Loucy (cell line): ENCODE data around the gene CAMK2G.
A peak's percentile ranks its signal among the peaks of the same experiment; 100 is the strongest.
"Not testable (repeated sequence)": the region's sequence is repeated elsewhere in the genome, so short reads cannot be mapped to it uniquely, and the experiment has no call there.

ENCODE experiments used
- H2AFZ ChIP-seq: fragments of 200-600 bp; sonication (generic); 2 replicates; pipeline ENCODE4 v1.6.0; 2016; ENCODE audit warnings: antibody characterized with exemption, mild to moderate bottlenecking, low read length, moderate library complexity
- H3F3A ChIP-seq: fragments of 200-600 bp; 2 replicates; pipeline ENCODE4 v1.6.0; 2016; ENCODE audit warnings: antibody characterized with exemption, low read depth, mild to moderate bottlenecking
- H3K27me3 ChIP-seq: fragments of 200-600 bp; sonication (generic); 2 replicates; pipeline ENCODE4 v1.6.1; 2014; ENCODE audit warnings: low read length, mild to moderate bottlenecking; ENCODE audit not compliant: insufficient read depth, poor library complexity, severe bottlenecking
- H3K36me3 ChIP-seq: fragments of 200-600 bp; sonication (generic); 2 replicates; pipeline ENCODE4 v1.6.1; 2016; ENCODE audit warnings: low read length; ENCODE audit not compliant: insufficient read depth
- H3K4me1 ChIP-seq: fragments of 200-600 bp; sonication (generic); 2 replicates; pipeline ENCODE4 v1.5.1; 2014; ENCODE audit warnings: low read length, mild to moderate bottlenecking; ENCODE audit not compliant: insufficient read depth, poor library complexity, severe bottlenecking
- H3K4me2 ChIP-seq: fragments of 200-600 bp; sonication (generic); 2 replicates; pipeline ENCODE4 v1.6.0; 2014; ENCODE audit warnings: antibody characterized with exemption, low read length, low read depth, mild to moderate bottlenecking; ENCODE audit not compliant: poor library complexity, severe bottlenecking
- H3K4me3 ChIP-seq: fragments of 200-600 bp; sonication (generic); 2 replicates; pipeline ENCODE4 v1.5.1; 2014; ENCODE audit warnings: low read length, mild to moderate bottlenecking, mixed read lengths; ENCODE audit not compliant: poor library complexity, severe bottlenecking
- H3K79me2 ChIP-seq: fragments of 200-600 bp; sonication (generic); 2 replicates; pipeline ENCODE4 v1.6.1; 2014; ENCODE audit warnings: low read length; ENCODE audit not compliant: insufficient read depth
- H3K9ac ChIP-seq: fragments of 200-600 bp; sonication (generic); 2 replicates; pipeline ENCODE4 v1.6.0; 2014; ENCODE audit warnings: mild to moderate bottlenecking, low read depth, low read length, moderate library complexity; ENCODE audit not compliant: poor library complexity, severe bottlenecking
- H3K9me2 ChIP-seq: fragments of 200-600 bp; sonication (generic); replicated peaks from 2 replicates; pipeline ENCODE4 v1.6.1; 2016; ENCODE audit warnings: low read depth, low read length, mixed read lengths
- H3K9me3 ChIP-seq: fragments of 200-600 bp; sonication (generic); 2 replicates; pipeline ENCODE4 v1.6.1; 2014; ENCODE audit warnings: mild to moderate bottlenecking, antibody characterized with exemption, low read length, low read depth; ENCODE audit not compliant: insufficient read depth
- H4K20me1 ChIP-seq: fragments of 200-600 bp; sonication (generic); 2 replicates; pipeline ENCODE4 v1.6.0; 2014; ENCODE audit warnings: antibody characterized with exemption, low read length, mild to moderate bottlenecking; ENCODE audit not compliant: insufficient read depth, poor library complexity, severe bottlenecking
- CTCF ChIP-seq: fragments of 200-600 bp; sonication (generic); conservative IDR thresholded peaks from 2 replicates; pipeline ENCODE4 v1.5.1; 2014; ENCODE audit warnings: mild to moderate bottlenecking, antibody characterized with exemption, low read length
- EZH2phosphoT487 ChIP-seq: fragments of 200-600 bp; IDR thresholded peaks from 2 replicates; pipeline ENCODE4 v1.6.1; 2018; ENCODE audit warnings: antibody characterized with exemption, mild to moderate bottlenecking, moderate library complexity, borderline replicate concordance

CAMK2G gene

GRCh38 chr10:73920089-73920488 is 45.7 kb upstream of the CAMK2G start:
- no peak overlapping the region for H3K4me3 ChIP-seq
- peak overlapping the region; percentile 72 for H2AFZ ChIP-seq
- no peaks in the 10 kb centered on the region for H3K9me3 ChIP-seq
- H3K79me2 ChIP-seq = no peaks in the 10 kb centered on the region
- H3K9ac ChIP-seq = peak overlapping the region; percentile 34
- peaks cover 8% of the 10 kb centered on the region; the same call in 1 of the 2 replicates for H3K36me3 ChIP-seq
- peak overlapping the region; percentile 4 for H3K4me2 ChIP-seq
- no peaks in the 10 kb centered on the region for H3K9me2 ChIP-seq
- H3F3A ChIP-seq = no peaks in the 10 kb centered on the region
- no peaks in the 10 kb centered on the region for H3K27me3 ChIP-seq
- no peak for TF ChIP-seq EZH2phosphoT487
- no peak for TF ChIP-seq CTCF
- H3K4me1 ChIP-seq = peaks cover 15% of the 10 kb centered on the region
- H4K20me1 ChIP-seq = no peaks in the 10 kb centered on the region

- H3K4me3 ChIP-seq, H3K27me3 ChIP-seq, H3F3A ChIP-seq, H3K9me3 ChIP-seq, H3K4me2 ChIP-seq, H3K79me2 ChIP-seq, H4K20me1 ChIP-seq, H3K9me2 ChIP-seq, H3K36me3 ChIP-seq: not testable (repeated sequence)
- Histone ChIP-seq H2AFZ (peak overlapping the region; percentile 72; the same call in 1 of the 2 replicates), H3K4me1 (peaks cover 15% of the 10 kb centered on the region), H3K9ac (peak overlapping the region; percentile 34)
Measured at GRCh38 chr10:73919481-73919880, 45.1 kb upstream of the CAMK2G start.

DNA sequence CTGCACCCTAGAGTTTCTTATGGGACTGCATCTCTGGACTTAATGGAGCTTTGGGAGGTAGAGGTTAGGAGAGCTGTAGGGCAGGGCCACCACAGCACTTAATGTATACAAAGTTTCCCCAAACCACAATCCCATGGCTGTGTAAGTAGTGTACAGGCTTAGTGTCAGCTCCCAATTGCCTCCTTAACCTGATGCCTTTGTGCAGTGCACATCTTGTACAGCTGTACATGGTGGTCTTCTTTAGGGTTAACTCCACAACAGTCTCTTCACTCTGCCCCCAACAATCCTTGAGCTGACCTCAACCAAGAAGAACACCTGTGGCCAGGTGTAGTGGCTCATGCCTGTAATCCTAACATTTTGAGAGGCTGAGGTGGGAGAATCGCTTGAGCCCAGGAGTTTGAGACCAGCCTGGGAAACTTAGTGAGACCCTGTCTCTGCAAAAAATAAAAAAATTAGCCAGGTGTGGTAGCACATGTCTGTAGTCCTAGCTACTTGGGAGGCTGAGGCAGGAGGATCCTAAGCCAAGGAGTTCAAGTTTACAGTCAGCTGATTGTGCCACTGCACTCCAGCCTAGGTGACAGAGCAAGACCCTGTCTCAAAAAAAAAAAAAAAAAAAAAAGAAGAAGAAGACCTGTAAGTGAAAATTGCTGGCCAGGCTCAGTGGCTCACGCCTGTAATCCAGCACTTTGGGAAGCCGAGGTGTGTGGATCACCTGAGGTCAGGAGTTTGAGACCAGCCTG is 43.4 kb upstream of the CAMK2G start:
- no peaks in the 10 kb centered on the region for H4K20me1 ChIP-seq
- H3K79me2 ChIP-seq = no peaks in the 10 kb centered on the region
- H3K36me3 ChIP-seq = peaks cover 8% of the 10 kb centered on the region; the same call in 1 of the 2 replicates
- H3K4me2 ChIP-seq = no peak overlapping the region
- no peaks in the 10 kb centered on the region for H3F3A ChIP-seq
- TF ChIP-seq EZH2phosphoT487 = no peak
- no peak for TF ChIP-seq CTCF
- H2AFZ ChIP-seq = no peak overlapping the region
- peaks cover 12% of the 10 kb centered on the region for H3K4me1 ChIP-seq
- H3K9me2 ChIP-seq = no peaks in the 10 kb centered on the region
- H3K9ac ChIP-seq = no peak overlapping the region
- H3K9me3 ChIP-seq = no peaks in the 10 kb centered on the region
- H3K27me3 ChIP-seq = no peaks in the 10 kb centered on the region
- no peak overlapping the region for H3K4me3 ChIP-seq
